Neural progenitor cell (in vitro differentiated cells): ENCODE data around the gene HMCN1.

Source experiments
- CTCF ChIP-seq: fragments of 200-600 bp; sonication (generic); IDR thresholded peaks from 2 replicates; pipeline ENCODE4 v1.5.1; 2017; ENCODE audit warnings: antibody characterized with exemption, mild to moderate bottlenecking
- EZH2 ChIP-seq: fragments of 200-600 bp; sonication (generic); IDR thresholded peaks from 2 replicates; pipeline ENCODE4 v1.6.1; 2017; ENCODE audit warnings: antibody characterized with exemption, mild to moderate bottlenecking, moderate library complexity

DNA sequence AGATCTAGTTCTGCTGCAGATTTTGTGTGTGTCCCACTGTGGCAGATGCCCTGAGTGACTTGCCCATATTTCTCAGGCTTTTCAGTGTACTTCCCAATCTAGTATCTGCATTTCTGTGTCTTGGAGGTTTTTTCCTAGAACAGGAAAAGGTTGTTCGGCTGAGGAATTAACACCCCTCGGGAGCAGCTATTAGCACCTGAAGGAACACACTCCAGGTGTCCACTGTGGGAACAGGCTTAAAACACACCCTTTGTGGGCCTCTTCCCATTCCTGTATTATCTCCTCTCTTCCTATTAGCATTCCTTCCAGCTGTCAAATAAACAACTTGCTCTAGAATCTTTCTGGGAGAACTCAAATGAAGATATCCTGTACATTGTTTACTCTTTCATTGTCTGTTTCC lies 178.3 kb downstream of the HMCN1 start:
- TF ChIP-seq EZH2 (no peak), CTCF (no peak)
